GM21526 (cell line): ENCODE results near the gene PHF21A.

Experiments used
- ATAC-seq: cut with Tn5 transposase; IDR thresholded peaks from one replicate; pipeline ENCODE4 v1.9.1; 2021; ENCODE audit warnings: moderate library complexity; ENCODE audit not compliant: unreplicated experiment, low FRiP score

Gene PHF21A

DNA sequence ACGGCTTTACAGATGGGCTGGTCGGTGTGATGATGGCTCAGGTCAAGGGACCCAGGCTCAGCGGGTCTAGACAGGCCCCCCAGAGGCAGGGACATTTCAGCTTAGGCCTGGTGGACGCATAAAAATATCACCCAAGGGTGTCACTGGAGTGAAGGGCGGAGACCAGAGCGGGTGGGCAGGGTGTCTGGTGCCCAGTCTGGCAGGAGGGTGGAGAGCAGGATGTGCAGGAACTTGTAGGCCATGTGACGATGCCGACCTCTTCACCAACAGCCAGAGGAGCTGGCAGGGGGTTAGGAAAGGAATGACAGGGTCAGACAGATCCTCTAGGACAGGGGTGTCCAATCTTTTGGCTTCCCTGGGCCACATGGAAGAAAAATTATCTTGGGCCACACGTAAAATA lies 231.3 kb downstream of the PHF21A start:
- no peak for ATAC-seq

- ATAC-seq, result no peak
These were observed 231.7 kb downstream of the PHF21A start for GRCh38 chr11:45889555-45889954.

DNA sequence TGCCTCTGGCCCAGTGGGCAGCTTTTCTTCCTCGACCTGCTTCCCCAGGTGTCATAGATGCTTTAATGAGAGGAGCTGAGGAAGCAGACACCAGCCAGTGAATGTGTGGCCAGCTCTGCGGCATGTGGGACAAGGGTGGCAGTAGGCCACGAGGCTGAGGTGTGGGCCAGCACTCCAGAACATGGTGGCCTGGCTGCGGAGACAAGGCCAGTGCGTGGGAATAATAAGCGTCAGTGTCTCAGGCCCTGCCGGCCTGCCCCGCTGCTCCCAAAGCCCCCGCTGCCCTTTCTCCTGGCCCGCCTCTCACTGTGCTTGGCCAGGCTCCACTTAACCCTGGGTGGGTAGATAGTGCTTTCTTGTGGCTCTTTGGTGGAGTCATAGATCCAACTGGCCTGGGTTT lies 233.7 kb downstream of the PHF21A start:
- ATAC-seq, result no peak

GRCh38 chr11:45886816-45887520 lies 234.3 kb downstream of the PHF21A start:
- no peak for ATAC-seq

DNA sequence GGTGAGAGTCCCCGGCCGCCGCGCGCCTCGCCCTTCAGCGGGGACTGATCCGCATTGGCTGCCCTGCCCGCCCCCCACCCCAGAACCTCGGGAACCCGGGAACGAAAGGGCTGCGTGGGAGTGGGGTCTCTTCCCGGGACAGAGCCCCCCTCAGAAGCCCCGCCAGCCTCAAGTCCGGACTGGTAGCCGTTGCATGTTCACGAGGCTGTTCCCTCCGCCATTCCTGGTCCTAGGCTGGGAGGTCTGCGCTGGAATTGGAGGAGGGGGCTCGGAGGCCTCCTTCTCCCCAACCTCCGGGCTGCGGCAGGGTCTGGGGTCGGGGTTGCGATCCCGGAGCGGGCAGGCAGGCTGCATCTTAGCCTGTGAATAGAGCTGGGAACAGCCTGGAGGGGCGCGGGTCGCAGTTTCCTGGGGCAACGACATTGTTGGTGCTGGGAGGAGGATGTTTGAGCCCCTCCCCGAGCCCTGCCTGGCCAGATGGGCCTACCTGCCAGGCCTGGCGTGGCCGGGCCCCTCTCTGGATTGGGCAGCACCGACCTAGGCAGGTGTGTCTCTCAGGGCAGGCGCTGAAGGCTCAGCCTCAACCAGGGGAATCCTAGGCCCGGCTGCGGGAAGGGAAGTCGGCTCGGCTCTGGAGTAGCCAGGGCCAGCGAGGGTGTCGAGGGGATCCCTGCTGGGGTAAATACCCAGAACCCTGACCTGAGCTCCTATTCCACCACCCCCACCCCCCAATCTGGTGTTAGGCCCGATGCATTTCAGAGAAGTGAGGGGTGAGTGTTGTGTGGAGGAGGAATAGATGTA lies 235.1 kb downstream of the PHF21A start:
- no peak for ATAC-seq

DNA sequence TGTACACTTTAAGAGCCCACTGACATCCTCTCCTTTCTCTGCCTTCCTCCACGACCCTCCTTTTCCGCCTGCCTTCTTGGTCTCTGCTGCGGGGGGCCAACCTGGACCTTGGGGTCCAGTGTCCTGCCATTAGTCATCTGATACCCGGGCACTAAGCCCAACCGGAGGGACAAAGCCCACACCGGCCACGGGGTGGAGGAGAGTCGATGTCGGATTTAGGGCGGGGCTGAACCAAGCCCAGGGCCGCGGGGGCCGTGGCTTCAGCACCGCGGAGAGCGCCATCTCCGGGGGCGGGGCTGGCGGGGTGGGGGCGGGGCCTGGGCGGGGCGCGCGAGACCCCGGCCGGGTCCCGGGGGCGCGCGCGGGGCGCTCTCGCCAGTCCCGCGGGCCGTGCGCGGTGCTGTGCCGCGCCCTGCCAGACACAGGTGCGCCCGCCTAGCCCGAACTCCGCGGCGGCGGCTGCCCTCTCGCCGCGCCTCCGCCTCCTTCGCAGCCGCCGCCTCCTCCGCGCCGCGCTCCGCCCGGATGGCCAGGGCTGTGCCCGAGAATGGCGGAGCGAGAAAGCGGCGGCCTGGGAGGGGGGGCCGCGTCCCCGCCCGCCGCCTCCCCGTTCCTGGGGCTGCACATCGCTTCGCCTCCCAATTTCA lies 235.9 kb downstream of the PHF21A start, which contains the start of gene MAPK8IP1:
MAPK8IP1 (plus strand) TSS at position 378 of the 647 bp plus-strand sequence; CDS start at position 548, 170 bp downstream.
- ATAC-seq, result no peak

DNA sequence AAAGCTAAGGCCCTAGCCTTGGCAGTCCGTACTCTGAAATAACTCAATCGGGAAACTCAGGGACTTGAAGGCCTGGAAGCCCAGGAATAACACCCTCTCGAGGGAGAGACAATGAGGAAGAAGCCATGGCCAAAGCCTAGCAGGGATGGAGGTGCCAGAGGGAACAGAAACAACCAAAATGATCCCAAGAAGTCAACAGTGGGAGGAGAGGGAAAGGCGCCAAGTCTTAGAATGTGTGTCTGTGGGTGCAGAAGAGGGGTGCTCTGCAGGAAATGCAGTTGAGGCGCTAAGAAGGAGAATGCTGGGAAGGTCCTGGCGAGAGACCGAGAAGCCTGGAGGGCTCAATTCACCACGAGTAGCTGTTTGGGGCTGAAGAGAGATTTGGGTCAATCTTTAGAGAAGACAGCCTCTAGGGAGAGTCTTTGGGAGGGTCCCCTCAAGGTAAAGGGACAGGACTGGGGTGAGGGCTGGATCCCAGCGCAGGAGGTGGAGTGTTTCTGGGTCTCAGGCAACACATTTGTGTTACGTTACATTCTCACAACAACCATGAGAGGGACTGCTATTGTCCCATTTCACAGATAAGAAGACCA lies 236.6 kb downstream of the PHF21A start:
- no peak for ATAC-seq
